ENCODE results near the gene MGAT4B.
"Not testable (repeated sequence)": the region's sequence is repeated elsewhere in the genome, so short reads cannot be mapped to it uniquely, and the experiment has no call there.

MGAT4B gene

DNA sequence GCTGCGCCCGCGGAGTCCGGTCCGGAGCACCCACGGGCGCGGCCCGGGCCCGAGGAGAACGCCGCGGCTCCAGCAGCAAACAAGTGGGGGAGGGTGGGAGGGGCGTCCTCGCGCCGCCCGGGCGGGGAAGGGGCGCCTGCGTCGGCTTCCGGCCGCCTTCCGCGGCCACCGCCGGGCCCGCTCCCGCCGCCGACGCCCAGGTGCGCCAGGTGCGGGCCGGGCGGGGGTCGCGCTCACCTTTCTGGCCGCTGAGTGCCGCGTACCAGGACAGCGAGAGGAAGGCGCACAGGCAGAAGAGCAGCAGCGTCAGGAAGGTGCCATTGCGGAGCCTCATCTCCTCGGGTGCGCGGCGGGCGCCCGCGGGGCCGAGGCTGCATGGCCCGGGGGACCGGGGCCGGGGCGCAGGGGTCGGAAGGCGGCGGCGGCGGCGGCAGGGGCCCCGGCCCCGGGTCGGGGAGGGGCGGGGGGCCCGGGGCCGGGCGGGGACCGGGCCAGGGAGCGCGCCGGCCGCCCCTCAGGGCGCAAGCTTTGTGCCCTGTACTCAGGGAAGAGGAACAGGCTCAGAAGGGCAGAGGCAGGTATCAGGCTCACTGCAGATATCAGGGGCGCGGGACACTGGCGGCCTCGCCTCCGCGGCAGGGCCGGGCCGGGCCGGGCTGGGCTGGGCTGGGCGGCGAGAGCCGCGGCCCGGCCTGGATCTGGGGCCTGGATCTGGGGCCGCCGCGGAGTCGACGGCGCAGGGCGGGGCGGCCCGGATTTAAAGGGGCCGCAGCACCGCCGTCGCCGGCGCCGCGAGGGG lies at the start of gene MGAT4B:
TSS of gene MGAT4B (minus strand) at position 617 of the 799 bp plus-strand sequence. CDS start at position 334, 283 bp downstream.
- peak; percentile 66 for DNase-seq

DNA sequence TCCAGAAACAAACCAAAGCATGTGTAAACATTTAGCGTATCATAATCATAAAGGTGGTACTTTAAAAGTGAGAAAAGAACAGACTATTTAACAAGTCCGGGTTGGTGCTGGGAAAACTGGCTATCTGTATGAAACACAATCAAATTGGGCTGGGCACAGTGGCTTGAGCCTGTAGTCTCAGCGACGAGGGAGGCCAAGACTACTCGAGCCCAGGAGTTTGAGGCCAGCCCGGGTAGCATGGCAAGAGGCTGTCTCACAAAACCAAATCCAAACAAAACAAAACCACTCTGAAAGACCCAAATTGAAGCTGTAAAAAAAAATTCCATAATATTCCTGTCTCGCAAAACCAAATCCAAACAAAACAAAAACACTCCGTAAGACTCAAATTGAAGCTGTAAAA lies 47.7 kb upstream of the MGAT4B start:
- no peak for DNase-seq

DNA sequence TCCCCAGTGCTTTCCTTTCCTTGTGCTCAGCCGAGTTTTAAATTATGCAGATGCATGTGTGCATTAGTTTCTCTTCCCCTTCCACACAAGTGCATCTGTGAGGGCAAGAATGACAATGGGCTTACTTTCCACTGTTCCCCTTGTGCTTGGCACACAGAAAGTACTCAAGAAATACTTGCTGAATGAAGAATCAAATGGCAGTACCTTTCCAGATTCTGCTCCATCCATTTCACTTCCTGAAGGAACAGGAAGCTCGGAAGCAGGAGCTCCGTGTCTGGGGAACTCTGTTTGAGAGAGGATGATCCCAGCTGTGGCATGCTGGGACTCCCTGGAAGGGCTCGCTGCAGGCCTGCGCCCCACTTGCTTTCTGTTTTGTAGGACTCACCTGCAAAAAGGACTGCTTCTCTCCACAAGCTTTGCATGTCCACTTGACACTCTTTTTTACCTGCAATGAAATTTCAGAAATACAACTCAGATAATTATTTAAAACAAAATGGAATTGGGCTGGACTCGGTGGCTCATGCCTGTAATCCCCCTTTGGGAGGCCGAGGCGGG lies 46.4 kb upstream of the MGAT4B start:
- DNase-seq = no peak

DNA sequence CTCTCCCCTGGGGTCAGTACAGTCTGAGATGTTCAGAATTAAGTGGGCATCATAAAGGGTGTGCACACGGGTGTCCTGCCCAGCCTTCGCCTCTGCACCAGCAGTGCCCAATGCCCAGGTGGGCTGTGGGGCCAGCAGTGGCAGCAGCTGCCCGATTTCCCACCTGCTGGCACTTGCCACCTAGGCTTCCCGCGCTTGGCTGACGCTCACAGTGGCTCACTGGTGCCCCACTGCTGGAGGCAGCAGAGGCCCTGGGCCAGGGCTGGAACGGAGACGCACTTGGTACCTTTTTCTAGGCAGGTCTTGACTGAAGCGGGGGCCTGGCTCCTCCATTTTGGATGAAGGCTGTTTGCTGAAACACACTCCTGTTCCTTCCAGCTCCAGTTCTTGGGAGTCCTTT lies 35.0 kb upstream of the MGAT4B start:
- DNase-seq = no peak

DNA sequence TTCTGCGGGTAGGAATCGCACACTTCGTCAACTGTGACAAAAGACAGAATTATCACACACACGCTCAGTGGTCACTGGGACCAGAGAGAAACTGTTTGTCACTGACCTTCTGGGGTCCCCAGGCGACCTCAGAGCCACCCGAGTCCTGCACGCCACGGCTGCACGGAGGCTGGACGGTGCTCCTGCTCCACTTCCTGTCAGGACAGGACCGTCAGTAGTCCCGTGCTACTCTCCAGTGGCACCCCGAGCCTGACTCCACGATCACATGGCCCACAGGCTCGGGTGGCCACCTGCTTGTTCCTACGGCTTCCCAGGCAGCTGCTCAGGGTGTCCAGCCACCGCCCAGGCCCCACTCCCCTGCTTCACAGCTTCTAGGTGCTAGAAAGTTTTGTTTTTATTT lies 34.1 kb upstream of the MGAT4B start:
- DNase-seq = no peak

DNA sequence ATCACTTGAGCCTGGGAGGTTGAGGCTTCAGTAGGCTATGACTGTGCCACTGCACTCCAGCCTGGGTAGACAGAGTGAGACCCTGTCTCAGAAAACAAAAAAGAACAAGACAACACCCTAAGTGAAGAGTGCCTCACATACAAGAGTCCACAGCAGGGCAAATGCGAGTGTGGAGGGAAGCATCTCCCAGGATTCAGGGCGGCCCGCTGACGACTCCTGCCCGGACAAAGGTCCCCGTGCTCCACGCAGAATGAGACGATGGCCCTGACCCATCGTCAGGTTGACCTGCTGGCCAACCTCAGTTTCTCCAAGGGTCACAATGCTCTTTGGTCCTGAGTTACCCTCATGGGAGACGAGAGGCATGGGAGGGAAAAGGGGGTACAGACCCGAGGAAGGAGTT lies 33.7 kb upstream of the MGAT4B start:
- DNase-seq = no peak

DNA sequence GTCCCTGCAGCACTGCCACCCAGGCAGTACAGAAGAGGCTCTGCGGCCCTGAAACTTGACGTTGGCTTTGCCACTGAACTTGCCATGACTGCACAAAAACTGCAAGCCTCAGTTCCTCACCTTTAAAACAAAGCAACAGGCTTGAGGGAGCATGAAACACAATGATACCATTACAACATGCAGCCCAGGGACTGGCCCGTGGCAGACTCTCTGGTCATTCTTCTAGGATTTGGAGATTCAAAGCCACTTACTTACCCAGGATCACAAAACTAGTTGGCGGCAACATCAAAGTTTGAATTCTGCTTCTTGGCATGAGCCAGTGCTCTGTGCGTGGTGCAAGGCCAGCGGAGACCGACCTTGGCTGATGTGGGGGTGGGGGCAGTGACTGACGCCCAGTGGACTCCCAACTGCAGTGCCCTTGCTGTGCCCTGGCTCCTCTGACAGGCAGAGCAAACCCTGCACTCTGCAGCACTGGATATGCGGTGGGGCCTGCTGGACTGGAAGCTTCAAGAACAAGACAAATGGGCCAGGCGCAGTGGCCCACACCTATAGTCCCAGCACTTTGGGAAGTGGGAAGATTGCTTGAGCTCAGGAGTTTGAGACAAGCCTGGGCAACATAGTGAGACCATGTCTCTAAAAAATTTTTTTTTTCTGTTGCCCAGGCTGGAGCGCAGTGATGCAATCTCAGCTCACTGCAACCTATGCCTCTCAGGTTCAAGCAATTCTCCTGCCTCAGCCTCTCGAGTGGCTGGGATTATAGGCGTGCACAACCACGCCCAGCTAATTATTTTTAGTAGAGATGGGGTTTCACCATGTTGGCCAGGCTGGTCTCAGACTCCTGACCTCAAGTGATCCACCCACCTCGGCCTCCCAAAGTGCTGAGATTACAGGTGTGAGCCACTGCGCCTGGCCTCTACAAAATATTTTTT lies 32.9 kb upstream of the MGAT4B start:
- DNase-seq = no peak

- DNase-seq = no peak
Observed at GRCh38 chr5:179837076-179838011, 30.7 kb upstream of the MGAT4B start.

GRCh38 chr5:179836225-179837019 lies 29.8 kb upstream of the MGAT4B start:
- no peak for DNase-seq

GRCh38 chr5:179834871-179835270 lies 28.2 kb upstream of the MGAT4B start:
- not testable (repeated sequence) for DNase-seq

- DNase-seq = no peak
Observed at GRCh38 chr5:179834120-179834519, 27.5 kb upstream of the MGAT4B start.

GRCh38 chr5:179833709-179834070 lies 27.0 kb upstream of the MGAT4B start:
- DNase-seq = no peak

GRCh38 chr5:179833056-179833708 lies 26.5 kb upstream of the MGAT4B start:
- DNase-seq = no peak

DNA sequence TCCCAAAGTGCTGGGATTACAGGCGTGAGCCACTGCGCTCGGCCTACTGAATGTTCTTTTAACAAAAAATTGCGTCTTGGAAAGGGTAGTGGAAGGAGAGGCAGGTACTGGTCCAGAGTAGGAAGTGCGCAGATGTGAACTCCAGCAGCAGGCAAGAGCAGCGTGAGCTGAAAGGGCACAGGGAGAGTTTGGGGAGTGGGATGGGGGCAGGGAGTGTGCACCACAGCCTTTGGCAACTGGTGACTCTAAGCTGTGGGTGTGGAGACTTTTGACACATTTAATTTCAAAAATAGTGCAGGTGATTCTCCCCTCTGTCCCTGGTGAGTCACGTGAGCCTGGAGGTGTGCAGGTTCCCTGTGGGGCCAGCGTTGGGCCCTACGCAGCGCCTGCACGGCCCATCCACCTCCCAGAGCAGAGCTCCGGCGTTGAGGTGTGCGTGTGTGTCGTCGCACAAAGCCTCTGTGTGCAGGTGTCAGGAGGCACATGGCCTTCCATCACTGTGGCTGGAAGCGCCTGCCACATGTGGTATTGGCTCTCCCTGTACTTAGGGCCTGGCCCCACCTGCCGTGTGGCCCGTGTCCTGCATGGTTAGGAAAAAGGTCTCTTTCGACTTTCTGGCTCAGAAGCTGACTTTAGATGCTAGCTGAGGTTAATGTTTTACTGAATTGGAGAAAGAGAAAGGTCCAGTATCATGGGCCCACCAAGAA lies 25.5 kb upstream of the MGAT4B start:
- DNase-seq = no peak

DNA sequence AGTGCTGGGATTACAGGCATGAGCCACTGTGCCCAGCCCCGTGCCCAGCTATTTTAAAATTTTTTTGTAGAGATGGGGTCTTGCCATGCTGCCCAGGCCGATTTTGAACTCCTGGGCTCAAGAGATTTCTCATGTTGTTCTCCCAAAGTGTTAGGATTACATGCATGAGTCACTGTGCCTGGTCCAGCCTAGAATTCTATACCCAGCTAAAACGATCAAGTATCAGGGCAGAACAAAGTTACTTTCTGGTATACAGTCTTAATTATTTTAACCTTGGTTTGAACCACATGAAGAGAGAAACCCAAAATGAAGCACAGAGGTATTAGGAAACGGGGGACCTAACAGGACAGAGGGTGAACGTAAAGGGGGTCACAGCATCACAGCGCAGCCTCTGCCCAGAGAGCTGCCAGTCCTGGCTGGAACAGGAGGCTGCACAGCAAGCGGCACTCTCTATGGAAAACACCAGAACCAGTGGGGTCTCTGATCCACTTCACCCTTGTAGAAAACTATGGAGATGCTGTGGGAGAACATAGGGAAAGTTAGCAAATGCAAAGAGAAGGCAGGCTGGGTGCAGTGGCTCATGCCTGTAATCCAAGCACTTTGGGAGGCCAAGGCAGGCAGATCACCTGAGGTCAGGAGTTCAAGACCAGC lies 24.3 kb upstream of the MGAT4B start:
- DNase-seq = no peak

DNA sequence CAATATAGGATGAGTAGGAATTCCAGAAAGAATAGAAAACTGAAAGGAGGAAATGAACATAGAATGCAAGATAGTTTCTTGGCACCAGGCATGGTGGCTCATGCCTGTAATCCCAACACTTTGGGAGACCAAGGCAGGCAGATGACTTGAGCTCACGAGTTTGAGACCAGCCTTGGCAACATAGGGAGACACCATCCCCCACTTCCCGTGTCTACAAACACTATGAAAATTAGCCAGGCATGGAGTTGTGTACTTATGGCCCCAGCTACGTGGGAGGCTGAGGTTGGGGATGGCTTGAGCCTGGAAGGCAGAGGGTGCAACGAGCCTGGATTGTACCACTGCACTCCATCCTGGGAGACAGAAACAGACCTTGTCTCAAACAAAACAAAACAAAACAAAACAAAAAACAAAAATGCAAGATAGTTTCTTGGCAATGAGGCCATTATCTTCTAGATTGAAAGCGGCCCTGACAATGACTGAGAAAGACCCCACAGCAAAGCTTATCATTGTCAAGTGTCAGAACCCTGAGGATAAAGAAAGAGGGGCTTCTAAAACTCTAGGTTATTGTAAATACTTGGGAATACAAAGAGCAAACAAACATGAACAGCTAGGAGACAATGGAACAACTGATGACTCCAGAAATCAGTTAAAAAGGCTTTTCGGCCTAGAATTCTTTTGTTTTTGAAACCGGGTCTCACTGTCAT lies 23.2 kb upstream of the MGAT4B start:
- DNase-seq = no peak

- no peak for DNase-seq
Observed at GRCh38 chr5:179828756-179829421, 22.2 kb upstream of the MGAT4B start.

GRCh38 chr5:179827680-179828079 lies 21.0 kb upstream of the MGAT4B start:
- peak; percentile 33 for DNase-seq

Data from fibroblast of upper back skin (primary cell).